ENCODE results near the gene ADARB2.
"Not testable (repeated sequence)": the region's sequence is repeated elsewhere in the genome, so short reads cannot be mapped to it uniquely, and the experiment has no call there.

Gene ADARB2

DNA sequence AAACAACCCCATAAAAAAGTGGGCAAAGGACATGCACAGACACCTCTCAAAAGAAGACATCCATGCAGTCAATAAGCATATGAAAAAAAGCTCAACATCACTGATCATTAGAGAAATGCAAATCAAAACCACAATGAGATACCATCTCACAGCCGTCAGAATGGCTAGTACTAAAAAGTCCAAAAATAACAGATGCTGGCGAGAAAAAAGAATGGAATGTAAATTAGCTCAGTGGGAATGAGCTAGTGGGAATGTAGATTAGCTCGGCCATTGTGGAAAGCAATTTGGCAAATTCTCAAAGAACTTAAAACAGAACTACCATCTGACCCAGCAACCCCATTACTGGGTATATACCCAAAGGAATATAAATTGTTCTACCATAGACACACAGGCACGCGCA lies 394.1 kb downstream of the ADARB2 start:
- TF ChIP-seq, protein P1, sequence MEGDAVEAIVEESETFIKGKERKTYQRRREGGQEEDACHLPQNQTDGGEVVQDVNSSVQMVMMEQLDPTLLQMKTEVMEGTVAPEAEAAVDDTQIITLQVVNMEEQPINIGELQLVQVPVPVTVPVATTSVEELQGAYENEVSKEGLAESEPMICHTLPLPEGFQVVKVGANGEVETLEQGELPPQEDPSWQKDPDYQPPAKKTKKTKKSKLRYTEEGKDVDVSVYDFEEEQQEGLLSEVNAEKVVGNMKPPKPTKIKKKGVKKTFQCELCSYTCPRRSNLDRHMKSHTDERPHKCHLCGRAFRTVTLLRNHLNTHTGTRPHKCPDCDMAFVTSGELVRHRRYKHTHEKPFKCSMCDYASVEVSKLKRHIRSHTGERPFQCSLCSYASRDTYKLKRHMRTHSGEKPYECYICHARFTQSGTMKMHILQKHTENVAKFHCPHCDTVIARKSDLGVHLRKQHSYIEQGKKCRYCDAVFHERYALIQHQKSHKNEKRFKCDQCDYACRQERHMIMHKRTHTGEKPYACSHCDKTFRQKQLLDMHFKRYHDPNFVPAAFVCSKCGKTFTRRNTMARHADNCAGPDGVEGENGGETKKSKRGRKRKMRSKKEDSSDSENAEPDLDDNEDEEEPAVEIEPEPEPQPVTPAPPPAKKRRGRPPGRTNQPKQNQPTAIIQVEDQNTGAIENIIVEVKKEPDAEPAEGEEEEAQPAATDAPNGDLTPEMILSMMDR (conservative IDR thresholded peaks at IDR 0.05; ENCODE audit: control insufficient read depth, insufficient read depth, low read depth, low read length), result no peak
- H3K4me3 ChIP-seq (ENCODE audit: control insufficient read depth, low read depth, low read length), result no peak overlapping the region
- DNase-seq (ENCODE audit: low read depth), result no peak

DNA sequence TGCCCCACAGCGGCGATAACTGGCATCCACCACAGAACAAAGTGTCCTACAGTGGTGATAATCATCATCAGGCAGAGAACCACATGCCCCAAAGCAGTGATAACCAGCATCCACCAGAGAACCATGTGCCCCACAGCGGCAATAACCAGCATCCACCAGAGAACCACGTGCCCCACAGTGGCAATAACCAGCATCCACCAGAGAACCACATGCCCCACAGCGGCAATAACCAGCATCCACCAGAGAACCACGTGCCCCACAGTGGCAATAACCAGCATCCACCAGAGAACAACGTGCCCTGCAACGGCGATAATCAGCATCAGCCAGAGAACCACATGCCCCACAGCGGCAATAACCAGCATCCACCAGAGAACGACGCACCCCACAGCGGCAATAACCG lies 396.3 kb downstream of the ADARB2 start:
- not testable (repeated sequence) for H3K4me3 ChIP-seq (ENCODE audit: control insufficient read depth, low read depth, low read length); DNase-seq (ENCODE audit: low read depth)

DNA sequence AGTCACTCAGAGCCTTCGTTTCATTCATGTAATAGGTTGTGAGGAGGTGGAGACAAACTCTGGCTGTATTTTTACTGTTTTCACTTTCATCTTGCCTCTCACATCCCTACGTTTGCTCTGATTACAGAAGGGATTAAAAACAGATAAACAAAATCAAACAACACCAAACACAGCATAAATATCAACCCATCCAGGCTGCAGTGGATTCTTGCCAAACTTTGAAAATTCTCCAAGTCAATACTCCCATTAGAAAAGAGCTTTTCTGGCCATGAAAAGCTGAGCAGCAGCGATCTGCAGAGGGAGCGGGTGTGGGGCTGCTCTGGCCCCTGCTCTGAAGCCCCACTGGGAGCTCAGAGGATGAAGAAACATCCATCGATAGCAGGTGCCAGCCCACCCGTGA lies 397.9 kb downstream of the ADARB2 start:
- no peak for DNase-seq (ENCODE audit: low read depth)
- H3K4me3 ChIP-seq (ENCODE audit: control insufficient read depth, low read depth, low read length), result no peak overlapping the region
- TF ChIP-seq, protein P1 (conservative IDR thresholded peaks at IDR 0.05; ENCODE audit: control insufficient read depth, insufficient read depth, low read depth, low read length), result no peak

DNA sequence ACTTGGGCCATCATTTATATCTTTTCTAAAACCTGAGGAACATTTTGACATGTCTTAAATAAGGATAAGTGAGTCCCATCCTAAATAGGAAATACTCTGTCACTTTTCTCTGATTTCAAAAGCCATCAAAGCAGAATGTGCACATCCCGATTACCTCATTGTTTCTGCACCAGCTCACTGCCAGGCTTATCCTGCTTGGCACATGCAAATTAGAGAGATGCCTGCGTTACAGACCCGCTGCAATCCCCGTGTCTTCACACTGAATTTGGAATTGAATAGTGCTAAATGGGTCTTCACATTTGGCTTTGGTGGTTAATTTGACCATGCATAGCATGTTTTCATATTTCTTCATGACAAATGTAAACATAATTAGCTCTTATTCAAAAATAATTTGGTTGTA lies 401.7 kb downstream of the ADARB2 start:
- no peak for DNase-seq (ENCODE audit: low read depth)
- TF ChIP-seq, protein P1 (conservative IDR thresholded peaks at IDR 0.05; ENCODE audit: control insufficient read depth, insufficient read depth, low read depth, low read length), result no peak
- H3K4me3 ChIP-seq (ENCODE audit: control insufficient read depth, low read depth, low read length), result no peak overlapping the region

DNA sequence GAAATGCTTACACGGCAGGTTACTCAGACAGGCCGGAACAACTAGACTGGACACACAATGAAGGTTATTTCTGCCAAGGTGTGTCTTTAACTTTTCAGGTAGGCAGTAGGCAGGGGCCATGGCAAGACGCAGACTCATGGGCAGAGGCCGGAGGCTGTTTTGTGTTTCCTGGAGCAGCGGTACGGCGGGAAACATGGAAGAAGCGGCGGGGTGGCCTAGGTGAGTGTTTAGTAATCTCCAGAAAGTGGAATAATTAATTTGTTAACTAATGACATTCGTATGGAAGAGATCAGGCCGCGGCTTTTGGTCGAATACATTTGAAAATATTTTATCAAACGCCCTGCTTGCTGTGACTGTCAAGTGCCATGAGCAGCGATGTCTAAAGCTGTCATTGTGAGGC lies 403.3 kb downstream of the ADARB2 start:
- TF ChIP-seq, protein P1 (conservative IDR thresholded peaks at IDR 0.05; ENCODE audit: control insufficient read depth, insufficient read depth, low read depth, low read length), result no peak
- no peak overlapping the region for H3K4me3 ChIP-seq (ENCODE audit: control insufficient read depth, low read depth, low read length)
- no peak for DNase-seq (ENCODE audit: low read depth)

DNA sequence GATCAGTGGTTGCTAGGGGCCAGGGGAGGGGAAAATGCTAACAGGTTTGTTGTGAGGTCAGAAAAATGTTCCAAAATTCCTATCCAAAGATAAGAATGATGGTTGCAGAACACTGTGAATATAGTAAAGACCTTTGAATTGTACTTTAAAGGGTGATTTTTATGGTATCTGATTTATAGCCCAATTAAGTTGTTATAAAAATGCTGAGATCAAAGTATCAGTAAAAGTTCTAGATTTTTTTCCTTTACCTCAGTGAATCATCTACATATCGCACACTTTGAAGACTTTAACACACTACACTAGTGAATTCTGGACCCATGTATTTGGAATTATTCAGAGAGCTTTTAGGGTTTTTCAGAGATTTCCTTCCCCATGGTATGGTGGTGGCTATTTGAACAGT lies 405.8 kb downstream of the ADARB2 start:
- DNase-seq (ENCODE audit: low read depth), result no peak
- TF ChIP-seq, protein P1 (conservative IDR thresholded peaks at IDR 0.05; ENCODE audit: control insufficient read depth, insufficient read depth, low read depth, low read length), result no peak
- H3K4me3 ChIP-seq (ENCODE audit: control insufficient read depth, low read depth, low read length), result no peak overlapping the region

DNA sequence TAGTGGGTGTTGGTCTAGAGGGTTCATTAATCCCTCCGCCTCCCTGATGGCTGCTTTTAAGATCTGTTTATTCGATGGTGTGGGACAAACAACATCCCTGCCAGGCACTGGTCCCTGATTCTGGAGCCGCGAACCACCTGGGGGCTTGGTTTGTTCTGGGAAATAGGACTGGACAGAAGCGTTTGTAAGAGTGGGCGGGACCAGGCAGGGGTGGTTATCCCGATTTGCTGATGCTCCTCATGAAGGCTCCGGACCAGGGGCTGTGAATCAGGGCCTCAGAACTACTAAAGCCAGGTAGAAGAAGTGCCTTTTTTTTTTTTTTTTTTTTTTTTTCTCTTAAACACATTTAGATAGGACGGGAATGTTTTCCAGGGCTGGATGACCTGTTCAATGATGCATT lies 407.7 kb downstream of the ADARB2 start:
- no peak overlapping the region for H3K4me3 ChIP-seq (ENCODE audit: control insufficient read depth, low read depth, low read length)
- TF ChIP-seq, protein P1 (conservative IDR thresholded peaks at IDR 0.05; ENCODE audit: control insufficient read depth, insufficient read depth, low read depth, low read length), result no peak
- no peak for DNase-seq (ENCODE audit: low read depth)

All from fibroblast of mammary gland (primary cell).